NCI-H146 (cell line): ENCODE data around the gene WDFY2.

Experiments used
- DNase-seq: peaks from one replicate; lab custom pipeline; 2025; lab: John Stamatoyannopoulos, UW

Gene WDFY2

GRCh38 chr13:51601601-51602565, 17.6 kb downstream of the WDFY2 start:
- DNase-seq, result peak; percentile 24

GRCh38 chr13:51603716-51604115, 19.5 kb downstream of the WDFY2 start:
- no peak for DNase-seq

- DNase-seq, result no peak
Measured at GRCh38 chr13:51605698-51606097, 21.4 kb downstream of the WDFY2 start.

- no peak for DNase-seq
Measured at GRCh38 chr13:51607165-51607564, 22.9 kb downstream of the WDFY2 start.

GRCh38 chr13:51608857-51609406, 24.7 kb downstream of the WDFY2 start:
- no peak for DNase-seq

- DNase-seq, result no peak
Measured at GRCh38 chr13:51612867-51613266, 28.6 kb downstream of the WDFY2 start.

- no peak for DNase-seq
Measured at GRCh38 chr13:51613535-51613934, 29.3 kb downstream of the WDFY2 start.

- DNase-seq, result no peak
Measured at GRCh38 chr13:51614350-51614786, 30.1 kb downstream of the WDFY2 start.

- DNase-seq, result no peak
Measured at GRCh38 chr13:51618626-51619025, 34.4 kb downstream of the WDFY2 start.

GRCh38 chr13:51619614-51620013, 35.4 kb downstream of the WDFY2 start:
- DNase-seq, result no peak

GRCh38 chr13:51620165-51620983, 36.1 kb downstream of the WDFY2 start:
- DNase-seq, result no peak

- no peak for DNase-seq
Measured at GRCh38 chr13:51621602-51622001, 37.3 kb downstream of the WDFY2 start.

GRCh38 chr13:51623473-51623872, 39.2 kb downstream of the WDFY2 start:
- no peak for DNase-seq

GRCh38 chr13:51624207-51624606, 39.9 kb downstream of the WDFY2 start:
- no peak for DNase-seq

- no peak for DNase-seq
Measured at GRCh38 chr13:51624695-51625345, 40.6 kb downstream of the WDFY2 start.

GRCh38 chr13:51625555-51626345, 41.5 kb downstream of the WDFY2 start:
- no peak for DNase-seq

- DNase-seq, result no peak
Measured at GRCh38 chr13:51626749-51627148, 42.5 kb downstream of the WDFY2 start.

- no peak for DNase-seq
Measured at GRCh38 chr13:51628059-51628852, 44.0 kb downstream of the WDFY2 start.

GRCh38 chr13:51629491-51630287, 45.4 kb downstream of the WDFY2 start:
- DNase-seq, result no peak

GRCh38 chr13:51630288-51630615, 46.0 kb downstream of the WDFY2 start:
- no peak for DNase-seq
